GM12878 (cell line): ENCODE results near the gene TNFSF9. TPM values are rescaled to one million over a fixed set of nuclear protein-coding genes. Genes with fewer than 3 reads are reported as not detected.

Experiments used
- BCL11A ChIP-seq: IDR thresholded peaks from 2 replicates; pipeline ENCODE4 v1.6.1; 2011; ENCODE audit warnings: low read depth, low read length
- GABPA ChIP-seq: IDR thresholded peaks from 2 replicates; pipeline ENCODE4 v1.6.1; 2014; ENCODE audit warnings: antibody characterized with exemption, low read depth, mild to moderate bottlenecking, inconsistent platforms
- HDGF ChIP-seq: fragments of 450-650 bp; IDR thresholded peaks from 2 replicates; pipeline ENCODE4 v1.6.1; 2016; ENCODE audit warnings: antibody characterized with exemption
- IKZF2 ChIP-seq, 2 experiments: fragments of 450-650 bp; IDR thresholded peaks; 2 replicates each; pipeline ENCODE4 v1.6.1; 2017; ENCODE audit warnings: mild to moderate bottlenecking in 2 of 2, moderate library complexity in 2 of 2
- KAT2A ChIP-seq: conservative IDR thresholded peaks from 2 replicates; pipeline ENCODE4 v1.6.1; 2011; ENCODE audit warnings: low read depth, low read length; ENCODE audit not compliant: control insufficient read depth
- MXI1 ChIP-seq: fragments of 150-350 bp; IDR thresholded peaks from 2 replicates; pipeline ENCODE4 v1.6.1; 2011; ENCODE audit warnings: low read depth, mild to moderate bottlenecking, inconsistent platforms, low read length, improper control_type of control experiment
- MYB ChIP-seq: fragments of 150-350 bp; IDR thresholded peaks from 2 replicates; pipeline ENCODE4 v1.6.1; 2014; ENCODE audit warnings: mild to moderate bottlenecking, low read depth, low read length, borderline replicate concordance
- POU2F2 ChIP-seq: IDR thresholded peaks from 3 replicates; pipeline ENCODE4 v1.6.1; 2011; ENCODE audit warnings: low read depth, mild to moderate bottlenecking, low read length, borderline replicate concordance
- polyA plus RNA-seq, 11 experiments: library from polyadenylated mRNA; depleted of rRNA in 4 of 11; unstranded in 6 of 11; stranded (reverse) in 5 of 11; fragments of >200 nt; fragmentation: Nextera tagmentation in 4 of 11; fragmentation: Illumina TruSeq in 1 of 11; extraction: Ambion mirVana in 4 of 11; extraction: Trizol in 1 of 11; gene quantifications; 1 replicate in 1 of 11; 2 replicates in 10 of 11; pipeline versions ENCODE4 v1.2.1 to v1.2.3, GENCODE V29; 2011 to 2016; ENCODE audit warnings: inconsistent platforms in 2 of 11, missing spikeins in 2 of 11, low read depth in 1 of 11
- total RNA-seq, 4 experiments: library from RNA; depleted of rRNA in 3 of 4; stranded (reverse); fragments of >200 nt in 3 of 4; fragmentation: Illumina TruSeq in 1 of 4; extraction: Trizol in 1 of 4; gene quantifications; 2 replicates each; pipeline versions ENCODE4 v1.2.1 to v1.2.3, GENCODE V29; 2013 to 2021
- TF ChIP-seq, protein P1 (sequence below): fragments of 450-650 bp; IDR thresholded peaks from 2 replicates; pipeline ENCODE4 v1.6.1; 2017; ENCODE audit warnings: antibody characterized with exemption, mild to moderate bottlenecking, moderate library complexity
- TF ChIP-seq, protein P2 (sequence below): IDR thresholded peaks from 2 replicates; pipeline ENCODE4 v1.6.1; 2012; ENCODE audit warnings: mild to moderate bottlenecking, low read depth, low read length
- TF ChIP-seq, protein P3 (sequence below): fragments of 450-650 bp; IDR thresholded peaks from 2 replicates; pipeline ENCODE4 v1.6.1; 2018; ENCODE audit warnings: mild to moderate bottlenecking, low read depth, moderate library complexity; ENCODE audit not compliant: partially characterized antibody
- TF ChIP-seq, protein P4 (sequence below): fragments of 450-650 bp; IDR thresholded peaks from 2 replicates; pipeline ENCODE4 v1.6.1; 2018; ENCODE audit warnings: borderline replicate concordance, mild to moderate bottlenecking; ENCODE audit not compliant: partially characterized antibody
- TF ChIP-seq, protein P5 (sequence below): fragments of 450-650 bp; IDR thresholded peaks from 2 replicates; pipeline ENCODE4 v1.6.1; 2016; ENCODE audit warnings: mild to moderate bottlenecking

The TNFSF9 gene
- total and polyA plus RNA-seq, 10 of the 15 experiments (the other 5 are each of a cell fraction or from before 2014, with no cell fraction given) = 6.2 to 75.3 (median 22.1) TPM

DNA sequence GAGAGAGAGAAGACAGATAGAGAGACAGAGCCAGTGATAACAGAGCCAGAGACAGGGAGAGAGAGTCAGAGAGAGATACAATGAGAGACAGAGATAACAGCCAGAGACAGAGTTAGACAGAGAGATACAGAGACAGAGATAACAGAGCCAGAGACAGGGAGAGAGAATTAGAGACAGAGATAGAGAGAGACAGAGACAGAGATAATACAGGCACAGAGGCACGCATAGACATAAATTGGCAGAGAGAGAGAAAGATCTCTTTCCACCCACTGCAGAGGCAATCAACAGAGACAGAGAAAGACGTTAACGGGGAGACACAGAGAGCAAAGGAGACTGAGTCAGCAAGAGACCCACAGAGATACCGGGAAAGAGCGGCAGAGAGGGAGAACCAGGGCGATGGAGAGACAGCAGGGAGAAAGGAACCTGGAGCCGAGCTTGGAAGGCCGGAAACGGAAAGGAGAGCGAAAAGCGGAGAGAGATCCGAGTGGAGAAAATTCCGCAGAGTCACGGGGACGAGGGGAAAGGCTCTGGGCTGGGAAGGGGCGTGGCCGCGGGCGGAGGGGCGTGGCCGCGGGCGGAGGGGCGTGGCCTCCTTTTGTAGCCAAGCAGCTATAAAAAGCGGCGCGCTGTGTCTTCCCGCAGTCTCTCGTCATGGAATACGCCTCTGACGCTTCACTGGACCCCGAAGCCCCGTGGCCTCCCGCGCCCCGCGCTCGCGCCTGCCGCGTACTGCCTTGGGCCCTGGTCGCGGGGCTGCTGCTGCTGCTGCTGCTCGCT, at the start of gene TNFSF9 (continued):
- TF ChIP-seq, protein P1, sequence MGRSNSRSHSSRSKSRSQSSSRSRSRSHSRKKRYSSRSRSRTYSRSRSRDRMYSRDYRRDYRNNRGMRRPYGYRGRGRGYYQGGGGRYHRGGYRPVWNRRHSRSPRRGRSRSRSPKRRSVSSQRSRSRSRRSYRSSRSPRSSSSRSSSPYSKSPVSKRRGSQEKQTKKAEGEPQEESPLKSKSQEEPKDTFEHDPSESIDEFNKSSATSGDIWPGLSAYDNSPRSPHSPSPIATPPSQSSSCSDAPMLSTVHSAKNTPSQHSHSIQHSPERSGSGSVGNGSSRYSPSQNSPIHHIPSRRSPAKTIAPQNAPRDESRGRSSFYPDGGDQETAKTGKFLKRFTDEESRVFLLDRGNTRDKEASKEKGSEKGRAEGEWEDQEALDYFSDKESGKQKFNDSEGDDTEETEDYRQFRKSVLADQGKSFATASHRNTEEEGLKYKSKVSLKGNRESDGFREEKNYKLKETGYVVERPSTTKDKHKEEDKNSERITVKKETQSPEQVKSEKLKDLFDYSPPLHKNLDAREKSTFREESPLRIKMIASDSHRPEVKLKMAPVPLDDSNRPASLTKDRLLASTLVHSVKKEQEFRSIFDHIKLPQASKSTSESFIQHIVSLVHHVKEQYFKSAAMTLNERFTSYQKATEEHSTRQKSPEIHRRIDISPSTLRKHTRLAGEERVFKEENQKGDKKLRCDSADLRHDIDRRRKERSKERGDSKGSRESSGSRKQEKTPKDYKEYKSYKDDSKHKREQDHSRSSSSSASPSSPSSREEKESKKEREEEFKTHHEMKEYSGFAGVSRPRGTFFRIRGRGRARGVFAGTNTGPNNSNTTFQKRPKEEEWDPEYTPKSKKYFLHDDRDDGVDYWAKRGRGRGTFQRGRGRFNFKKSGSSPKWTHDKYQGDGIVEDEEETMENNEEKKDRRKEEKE = no peak
- 0 out of 2 replicates have a peak, but pooled peaks have one; percentile 22 for TF ChIP-seq BCL11A
- TF ChIP-seq, protein P2, sequence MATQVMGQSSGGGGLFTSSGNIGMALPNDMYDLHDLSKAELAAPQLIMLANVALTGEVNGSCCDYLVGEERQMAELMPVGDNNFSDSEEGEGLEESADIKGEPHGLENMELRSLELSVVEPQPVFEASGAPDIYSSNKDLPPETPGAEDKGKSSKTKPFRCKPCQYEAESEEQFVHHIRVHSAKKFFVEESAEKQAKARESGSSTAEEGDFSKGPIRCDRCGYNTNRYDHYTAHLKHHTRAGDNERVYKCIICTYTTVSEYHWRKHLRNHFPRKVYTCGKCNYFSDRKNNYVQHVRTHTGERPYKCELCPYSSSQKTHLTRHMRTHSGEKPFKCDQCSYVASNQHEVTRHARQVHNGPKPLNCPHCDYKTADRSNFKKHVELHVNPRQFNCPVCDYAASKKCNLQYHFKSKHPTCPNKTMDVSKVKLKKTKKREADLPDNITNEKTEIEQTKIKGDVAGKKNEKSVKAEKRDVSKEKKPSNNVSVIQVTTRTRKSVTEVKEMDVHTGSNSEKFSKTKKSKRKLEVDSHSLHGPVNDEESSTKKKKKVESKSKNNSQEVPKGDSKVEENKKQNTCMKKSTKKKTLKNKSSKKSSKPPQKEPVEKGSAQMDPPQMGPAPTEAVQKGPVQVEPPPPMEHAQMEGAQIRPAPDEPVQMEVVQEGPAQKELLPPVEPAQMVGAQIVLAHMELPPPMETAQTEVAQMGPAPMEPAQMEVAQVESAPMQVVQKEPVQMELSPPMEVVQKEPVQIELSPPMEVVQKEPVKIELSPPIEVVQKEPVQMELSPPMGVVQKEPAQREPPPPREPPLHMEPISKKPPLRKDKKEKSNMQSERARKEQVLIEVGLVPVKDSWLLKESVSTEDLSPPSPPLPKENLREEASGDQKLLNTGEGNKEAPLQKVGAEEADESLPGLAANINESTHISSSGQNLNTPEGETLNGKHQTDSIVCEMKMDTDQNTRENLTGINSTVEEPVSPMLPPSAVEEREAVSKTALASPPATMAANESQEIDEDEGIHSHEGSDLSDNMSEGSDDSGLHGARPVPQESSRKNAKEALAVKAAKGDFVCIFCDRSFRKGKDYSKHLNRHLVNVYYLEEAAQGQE = peak; percentile 43; the same call in 1 of the 2 replicates
- TF ChIP-seq IKZF2 (IDR thresholded peaks at IDR 0.05) = peak; percentile 95 to 97
- TF ChIP-seq KAT2A = no peak
- TF ChIP-seq MXI1 = peak; percentile 71
- TF ChIP-seq GABPA = no peak
- TF ChIP-seq, protein P3, sequence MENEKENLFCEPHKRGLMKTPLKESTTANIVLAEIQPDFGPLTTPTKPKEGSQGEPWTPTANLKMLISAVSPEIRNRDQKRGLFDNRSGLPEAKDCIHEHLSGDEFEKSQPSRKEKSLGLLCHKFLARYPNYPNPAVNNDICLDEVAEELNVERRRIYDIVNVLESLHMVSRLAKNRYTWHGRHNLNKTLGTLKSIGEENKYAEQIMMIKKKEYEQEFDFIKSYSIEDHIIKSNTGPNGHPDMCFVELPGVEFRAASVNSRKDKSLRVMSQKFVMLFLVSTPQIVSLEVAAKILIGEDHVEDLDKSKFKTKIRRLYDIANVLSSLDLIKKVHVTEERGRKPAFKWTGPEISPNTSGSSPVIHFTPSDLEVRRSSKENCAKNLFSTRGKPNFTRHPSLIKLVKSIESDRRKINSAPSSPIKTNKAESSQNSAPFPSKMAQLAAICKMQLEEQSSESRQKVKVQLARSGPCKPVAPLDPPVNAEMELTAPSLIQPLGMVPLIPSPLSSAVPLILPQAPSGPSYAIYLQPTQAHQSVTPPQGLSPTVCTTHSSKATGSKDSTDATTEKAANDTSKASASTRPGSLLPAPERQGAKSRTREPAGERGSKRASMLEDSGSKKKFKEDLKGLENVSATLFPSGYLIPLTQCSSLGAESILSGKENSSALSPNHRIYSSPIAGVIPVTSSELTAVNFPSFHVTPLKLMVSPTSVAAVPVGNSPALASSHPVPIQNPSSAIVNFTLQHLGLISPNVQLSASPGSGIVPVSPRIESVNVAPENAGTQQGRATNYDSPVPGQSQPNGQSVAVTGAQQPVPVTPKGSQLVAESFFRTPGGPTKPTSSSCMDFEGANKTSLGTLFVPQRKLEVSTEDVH = peak; percentile 26
- TF ChIP-seq, protein P4, sequence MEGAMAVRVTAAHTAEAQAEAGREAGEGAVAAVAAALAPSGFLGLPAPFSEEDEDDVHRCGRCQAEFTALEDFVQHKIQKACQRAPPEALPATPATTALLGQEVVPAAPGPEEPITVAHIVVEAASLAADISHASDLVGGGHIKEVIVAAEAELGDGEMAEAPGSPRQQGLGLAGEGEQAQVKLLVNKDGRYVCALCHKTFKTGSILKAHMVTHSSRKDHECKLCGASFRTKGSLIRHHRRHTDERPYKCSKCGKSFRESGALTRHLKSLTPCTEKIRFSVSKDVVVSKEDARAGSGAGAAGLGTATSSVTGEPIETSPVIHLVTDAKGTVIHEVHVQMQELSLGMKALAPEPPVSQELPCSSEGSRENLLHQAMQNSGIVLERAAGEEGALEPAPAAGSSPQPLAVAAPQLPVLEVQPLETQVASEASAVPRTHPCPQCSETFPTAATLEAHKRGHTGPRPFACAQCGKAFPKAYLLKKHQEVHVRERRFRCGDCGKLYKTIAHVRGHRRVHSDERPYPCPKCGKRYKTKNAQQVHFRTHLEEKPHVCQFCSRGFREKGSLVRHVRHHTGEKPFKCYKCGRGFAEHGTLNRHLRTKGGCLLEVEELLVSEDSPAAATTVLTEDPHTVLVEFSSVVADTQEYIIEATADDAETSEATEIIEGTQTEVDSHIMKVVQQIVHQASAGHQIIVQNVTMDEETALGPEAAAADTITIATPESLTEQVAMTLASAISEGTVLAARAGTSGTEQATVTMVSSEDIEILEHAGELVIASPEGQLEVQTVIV = no peak
- peak; percentile 99 for TF ChIP-seq POU2F2
- TF ChIP-seq, protein P5, sequence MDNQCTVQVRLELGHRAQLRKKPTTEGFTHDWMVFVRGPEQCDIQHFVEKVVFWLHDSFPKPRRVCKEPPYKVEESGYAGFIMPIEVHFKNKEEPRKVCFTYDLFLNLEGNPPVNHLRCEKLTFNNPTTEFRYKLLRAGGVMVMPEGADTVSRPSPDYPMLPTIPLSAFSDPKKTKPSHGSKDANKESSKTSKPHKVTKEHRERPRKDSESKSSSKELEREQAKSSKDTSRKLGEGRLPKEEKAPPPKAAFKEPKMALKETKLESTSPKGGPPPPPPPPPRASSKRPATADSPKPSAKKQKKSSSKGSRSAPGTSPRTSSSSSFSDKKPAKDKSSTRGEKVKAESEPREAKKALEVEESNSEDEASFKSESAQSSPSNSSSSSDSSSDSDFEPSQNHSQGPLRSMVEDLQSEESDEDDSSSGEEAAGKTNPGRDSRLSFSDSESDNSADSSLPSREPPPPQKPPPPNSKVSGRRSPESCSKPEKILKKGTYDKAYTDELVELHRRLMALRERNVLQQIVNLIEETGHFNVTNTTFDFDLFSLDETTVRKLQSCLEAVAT = peak; percentile 87
- no peak for TF ChIP-seq MYB
- TF ChIP-seq HDGF = peak; percentile 93
